ENCODE measurements around the gene TAC4. TPM values are rescaled to one million over a fixed set of nuclear protein-coding genes. Genes with fewer than 3 reads are reported as not detected.

Gene TAC4
- total RNA-seq, 4 donors from 2014 or later, result 1.3 TPM; not detected in 3

GRCh38 chr17:49859991-49860953 lies 12.4 kb upstream of the TAC4 start:
- intact Hi-C loops (cut with DNase I; ENCODE audit: low total_unique reads), result loop anchor here (5.0 kb wide), 1 partner anchor 137 kb away; the partner anchor contains the start of gene DLX3

GRCh38 chr17:49858796-49859195 lies 10.9 kb upstream of the TAC4 start:
- TF ChIP-seq POLR2A (IDR thresholded peaks at IDR 0.05) (no peak), CTCF (IDR thresholded peaks at IDR 0.05) (no peak)
- intact Hi-C loops (cut with DNase I; ENCODE audit: low total_unique reads), result no loop called here
- no peak for DNase-seq

More at GRCh38 chr17:49859991-49860953, 12.4 kb upstream of the TAC4 start:
- H3K9me3 ChIP-seq, result no peaks in the 10 kb centered on the region
- H3K4me3 ChIP-seq, result no peak overlapping the region
- H3K36me3 ChIP-seq, result no peaks in the 10 kb centered on the region
- DNase-seq, result no peak
- TF ChIP-seq CTCF (IDR thresholded peaks at IDR 0.05), result no peak
- no peak for TF ChIP-seq POLR2A (IDR thresholded peaks at IDR 0.05)
- H3K4me1 ChIP-seq, result no peaks in the 10 kb centered on the region
- H3K27me3 ChIP-seq, result no peaks in the 10 kb centered on the region
- no peak overlapping the region for H3K27ac ChIP-seq

GRCh38 chr17:49854126-49854525 lies 6.3 kb upstream of the TAC4 start:
- no peak overlapping the region for H3K27ac ChIP-seq
- no peaks in the 10 kb centered on the region for H3K36me3 ChIP-seq
- H3K9me3 ChIP-seq, result no peaks in the 10 kb centered on the region
- H3K4me1 ChIP-seq, result peaks cover 0 to 11% of the 10 kb centered on the region in 2 donors
- DNase-seq, result no peak
- no peaks in the 10 kb centered on the region for H3K27me3 ChIP-seq
- intact Hi-C loops (cut with DNase I; ENCODE audit: low total_unique reads), result no loop called here
- H3K4me3 ChIP-seq, result no peak overlapping the region
- no peak for TF ChIP-seq POLR2A (IDR thresholded peaks at IDR 0.05)
- TF ChIP-seq CTCF (IDR thresholded peaks at IDR 0.05), result no peak

More at GRCh38 chr17:49858796-49859195, 10.9 kb upstream of the TAC4 start:
- Histone ChIP-seq H3K36me3 (no peaks in the 10 kb centered on the region), H3K4me1 (no peaks in the 10 kb centered on the region), H3K27ac (no peak overlapping the region), H3K4me3 (no peak overlapping the region), H3K27me3 (no peaks in the 10 kb centered on the region), H3K9me3 (no peaks in the 10 kb centered on the region)

GRCh38 chr17:49853470-49854015 lies 5.7 kb upstream of the TAC4 start:
- H3K36me3 ChIP-seq, result no peaks in the 10 kb centered on the region
- intact Hi-C loops (cut with DNase I; ENCODE audit: low total_unique reads), result no loop called here
- TF ChIP-seq POLR2A (IDR thresholded peaks at IDR 0.05) (no peak), CTCF (IDR thresholded peaks at IDR 0.05) (no peak)
- H3K4me1 ChIP-seq, result peaks cover 0 to 11% of the 10 kb centered on the region in 2 donors
- H3K27ac ChIP-seq, result no peak overlapping the region
- H3K27me3 ChIP-seq, result no peaks in the 10 kb centered on the region
- no peaks in the 10 kb centered on the region for H3K9me3 ChIP-seq
- no peak overlapping the region for H3K4me3 ChIP-seq
- no peak for DNase-seq

Measured in uterus (tissue), 4 donors.